ENCODE measurements around the gene KLF13.

DNA sequence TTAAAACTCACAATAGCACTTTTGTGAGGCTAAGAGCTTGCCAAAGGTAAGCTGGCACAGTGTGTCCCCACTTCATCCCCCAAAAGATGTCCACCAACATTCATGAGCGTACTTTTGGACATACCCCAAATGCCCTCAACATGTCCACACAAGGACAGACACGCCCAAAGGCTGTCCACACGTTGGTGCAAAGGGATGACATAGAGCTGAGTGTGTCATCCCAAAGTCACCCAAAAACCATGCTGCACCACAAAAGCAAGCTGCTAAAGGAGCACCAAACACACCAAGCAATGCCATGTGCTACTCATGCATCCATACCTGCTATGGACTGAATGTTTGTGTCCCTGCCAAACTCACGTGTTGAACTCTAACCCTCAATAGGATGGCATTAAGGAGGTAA, 57.9 kb downstream of the KLF13 start:
- TF ChIP-seq, protein P1, sequence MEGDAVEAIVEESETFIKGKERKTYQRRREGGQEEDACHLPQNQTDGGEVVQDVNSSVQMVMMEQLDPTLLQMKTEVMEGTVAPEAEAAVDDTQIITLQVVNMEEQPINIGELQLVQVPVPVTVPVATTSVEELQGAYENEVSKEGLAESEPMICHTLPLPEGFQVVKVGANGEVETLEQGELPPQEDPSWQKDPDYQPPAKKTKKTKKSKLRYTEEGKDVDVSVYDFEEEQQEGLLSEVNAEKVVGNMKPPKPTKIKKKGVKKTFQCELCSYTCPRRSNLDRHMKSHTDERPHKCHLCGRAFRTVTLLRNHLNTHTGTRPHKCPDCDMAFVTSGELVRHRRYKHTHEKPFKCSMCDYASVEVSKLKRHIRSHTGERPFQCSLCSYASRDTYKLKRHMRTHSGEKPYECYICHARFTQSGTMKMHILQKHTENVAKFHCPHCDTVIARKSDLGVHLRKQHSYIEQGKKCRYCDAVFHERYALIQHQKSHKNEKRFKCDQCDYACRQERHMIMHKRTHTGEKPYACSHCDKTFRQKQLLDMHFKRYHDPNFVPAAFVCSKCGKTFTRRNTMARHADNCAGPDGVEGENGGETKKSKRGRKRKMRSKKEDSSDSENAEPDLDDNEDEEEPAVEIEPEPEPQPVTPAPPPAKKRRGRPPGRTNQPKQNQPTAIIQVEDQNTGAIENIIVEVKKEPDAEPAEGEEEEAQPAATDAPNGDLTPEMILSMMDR (IDR thresholded peaks at IDR 0.05) = no peak
- TF ChIP-seq POLR2A (IDR thresholded peaks at IDR 0.05) (no peak), POLR2AphosphoS5 (IDR thresholded peaks at IDR 0.05) (no peak)

Data from breast epithelium (tissue), 3 donors.